ENCODE results near the gene SBK2. TPM values are rescaled to one million over a fixed set of nuclear protein-coding genes. Genes with fewer than 3 reads are reported as not detected.

SBK2 gene
- total and polyA plus RNA-seq, 9 of the 15 experiments (the other 6 are each of a cell fraction or from before 2014, with no cell fraction given): not detected

DNA sequence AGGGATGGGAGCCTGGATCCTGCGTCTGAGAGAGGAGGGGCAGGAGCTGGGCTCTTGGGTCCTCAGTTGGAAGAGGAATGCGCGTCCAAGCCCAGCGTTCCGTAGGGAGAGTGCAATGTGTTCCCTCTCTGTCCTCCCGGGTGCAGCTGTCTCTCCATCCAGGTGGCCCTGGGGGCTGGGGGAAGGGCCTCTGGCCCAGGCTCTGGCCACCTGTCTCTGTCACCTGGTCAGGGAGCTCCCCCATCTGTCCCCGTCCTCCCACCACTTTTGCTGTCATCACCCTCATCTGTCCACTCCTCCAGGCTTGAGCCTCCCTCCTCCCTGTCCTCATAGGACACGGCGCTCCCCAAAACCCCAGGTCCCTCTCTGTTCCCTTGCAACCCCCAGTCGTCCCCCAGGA, 3.7 kb upstream of the SBK2 start:
- H3K4me2 ChIP-seq (ENCODE audit: insufficient read depth, low read length): no peak overlapping the region
- DNase-seq (ENCODE audit: extremely low read depth in 1 of 4, low spot score in 3 of 4) (no peak), FAIRE-seq (no peak), ATAC-seq (no peak)
- WGBS (ENCODE audit: insufficient coverage, low coverage, missing lambda C conversion rate): 37% methylated on average over 8 of the region's 10 CpGs
- H3K4me1 ChIP-seq (replicated peaks in 1 of 2; ENCODE audit: control insufficient read depth in 2 of 2, insufficient read depth in 2 of 2, low read length in 2 of 2): peaks cover 16 to 55% of the 10 kb centered on the region in 2 experiments
- peaks cover 4% of the 10 kb centered on the region for H3K9me1 ChIP-seq (ENCODE audit: control insufficient read depth, insufficient read depth, low read length)
- intact Hi-C loops (cut with micrococcal nuclease) (no loop called here), in situ Hi-C loops (cut with MboI) (no loop called here)
- no peaks in the 10 kb centered on the region for H3K9me3 ChIP-seq (replicated peaks; ENCODE audit: control insufficient read depth, insufficient read depth, low read depth, low read length)
- no peaks in the 10 kb centered on the region for H3K27me3 ChIP-seq (ENCODE audit: control insufficient read depth in 2 of 2, insufficient read depth in 2 of 2, low read length in 2 of 2)
- H3K36me3 ChIP-seq (ENCODE audit: control insufficient read depth, insufficient read depth, low read length): no peaks in the 10 kb centered on the region
- no peaks in the 10 kb centered on the region for H3K79me2 ChIP-seq (ENCODE audit: control insufficient read depth, insufficient read depth, low read length)
- peak overlapping the region in 1 of 2 experiments; percentile 50; a peak in 1 of 4 replicates for H3K9ac ChIP-seq (ENCODE audit: insufficient read depth in 1 of 2, low read depth in 2 of 2, low read length in 2 of 2)
- no peak overlapping the region for H2AFZ ChIP-seq (ENCODE audit: low read depth, low read length)
- BruUV-seq (replicated peaks): no TSS peak
- POLR2A ChIA-PET: interaction anchor here (0.6 kb wide), 1 partner anchor 11 kb away, joined by 3 read pairs; no protein-coding TSS in a partner anchor
- no peaks in the 10 kb centered on the region for H4K20me1 ChIP-seq (replicated peaks; ENCODE audit: control insufficient read depth, insufficient read depth, low read length)
- H3K27ac ChIP-seq (ENCODE audit: extremely low read depth, low read depth, low read length): no peak overlapping the region
- CTCF ChIA-PET (ENCODE audit: low intra/inter-chr PET ratio): no interaction called here
- no peak overlapping the region for H3K4me3 ChIP-seq
- TF ChIP-seq ZNF699 (CRISPR knock-in tag; IDR thresholded peaks at IDR 0.05; ENCODE audit: insufficient replicate concordance) (no peak), MTA3 (IDR thresholded peaks at IDR 0.05; ENCODE audit: borderline replicate concordance) (no peak), MEF2A (IDR thresholded peaks at IDR 0.05; ENCODE audit: control insufficient read depth, low read depth, low read length) (no peak), ZNF75A (CRISPR knock-in tag; IDR thresholded peaks at IDR 0.05) (no peak), CBFA2T3 (IDR thresholded peaks at IDR 0.05) (peak; percentile 62), TRIM24 (IDR thresholded peaks at IDR 0.05) (0 out of 4 replicates have a peak, but pooled peaks of 1 of the 2 experiments have one; percentile 15), ZNF717 (CRISPR knock-in tag; IDR thresholded peaks at IDR 0.05) (no peak), SMARCE1 (IDR thresholded peaks at IDR 0.05) (no peak), ZNF23 (CRISPR knock-in tag; IDR thresholded peaks at IDR 0.05) (no peak), MAFK (IDR thresholded peaks at IDR 0.05; ENCODE audit: low read length) (no peak), NFIC (IDR thresholded peaks at IDR 0.05) (no peak)
- TF ChIP-seq, protein P1, sequence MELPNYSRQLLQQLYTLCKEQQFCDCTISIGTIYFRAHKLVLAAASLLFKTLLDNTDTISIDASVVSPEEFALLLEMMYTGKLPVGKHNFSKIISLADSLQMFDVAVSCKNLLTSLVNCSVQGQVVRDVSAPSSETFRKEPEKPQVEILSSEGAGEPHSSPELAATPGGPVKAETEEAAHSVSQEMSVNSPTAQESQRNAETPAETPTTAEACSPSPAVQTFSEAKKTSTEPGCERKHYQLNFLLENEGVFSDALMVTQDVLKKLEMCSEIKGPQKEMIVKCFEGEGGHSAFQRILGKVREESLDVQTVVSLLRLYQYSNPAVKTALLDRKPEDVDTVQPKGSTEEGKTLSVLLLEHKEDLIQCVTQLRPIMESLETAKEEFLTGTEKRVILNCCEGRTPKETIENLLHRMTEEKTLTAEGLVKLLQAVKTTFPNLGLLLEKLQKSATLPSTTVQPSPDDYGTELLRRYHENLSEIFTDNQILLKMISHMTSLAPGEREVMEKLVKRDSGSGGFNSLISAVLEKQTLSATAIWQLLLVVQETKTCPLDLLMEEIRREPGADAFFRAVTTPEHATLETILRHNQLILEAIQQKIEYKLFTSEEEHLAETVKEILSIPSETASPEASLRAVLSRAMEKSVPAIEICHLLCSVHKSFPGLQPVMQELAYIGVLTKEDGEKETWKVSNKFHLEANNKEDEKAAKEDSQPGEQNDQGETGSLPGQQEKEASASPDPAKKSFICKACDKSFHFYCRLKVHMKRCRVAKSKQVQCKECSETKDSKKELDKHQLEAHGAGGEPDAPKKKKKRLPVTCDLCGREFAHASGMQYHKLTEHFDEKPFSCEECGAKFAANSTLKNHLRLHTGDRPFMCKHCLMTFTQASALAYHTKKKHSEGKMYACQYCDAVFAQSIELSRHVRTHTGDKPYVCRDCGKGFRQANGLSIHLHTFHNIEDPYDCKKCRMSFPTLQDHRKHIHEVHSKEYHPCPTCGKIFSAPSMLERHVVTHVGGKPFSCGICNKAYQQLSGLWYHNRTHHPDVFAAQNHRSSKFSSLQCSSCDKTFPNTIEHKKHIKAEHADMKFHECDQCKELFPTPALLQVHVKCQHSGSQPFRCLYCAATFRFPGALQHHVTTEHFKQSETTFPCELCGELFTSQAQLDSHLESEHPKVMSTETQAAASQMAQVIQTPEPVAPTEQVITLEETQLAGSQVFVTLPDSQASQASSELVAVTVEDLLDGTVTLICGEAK (IDR thresholded peaks at IDR 0.05): no peak
- TF ChIP-seq, protein P1 (CRISPR knock-in tag; IDR thresholded peaks at IDR 0.05): no peak
- TF ChIP-seq, protein P2, sequence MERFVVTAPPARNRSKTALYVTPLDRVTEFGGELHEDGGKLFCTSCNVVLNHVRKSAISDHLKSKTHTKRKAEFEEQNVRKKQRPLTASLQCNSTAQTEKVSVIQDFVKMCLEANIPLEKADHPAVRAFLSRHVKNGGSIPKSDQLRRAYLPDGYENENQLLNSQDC (CRISPR knock-in tag; IDR thresholded peaks at IDR 0.05): no peak
